KMS-11 (cell line): Measurements from ENCODE around the gene NINL.

Experiments
- H2AFZ ChIP-seq: fragments of 200-600 bp; sonication (generic); 2 replicates; pipeline ENCODE4 v1.6.1; 2016; ENCODE audit warnings: antibody characterized with exemption, mixed run types, low read depth
- H3K27ac ChIP-seq: fragments of 200-600 bp; sonication (generic); 2 replicates; pipeline ENCODE4 v1.6.1; 2016; ENCODE audit warnings: mild to moderate bottlenecking, mixed run types
- H3K27me3 ChIP-seq: fragments of 200-600 bp; sonication (generic); 2 replicates; pipeline ENCODE4 v1.6.1; 2017; ENCODE audit warnings: mild to moderate bottlenecking, low read depth, mixed run types, moderate library complexity; ENCODE audit not compliant: insufficient read depth
- H3K36me3 ChIP-seq: fragments of 200-600 bp; sonication (generic); 2 replicates; pipeline ENCODE4 v1.6.1; 2017; ENCODE audit warnings: mild to moderate bottlenecking, mixed run types; ENCODE audit not compliant: insufficient read depth
- H3K4me1 ChIP-seq: fragments of 200-600 bp; sonication (generic); 2 replicates; pipeline ENCODE4 v1.6.1; 2016; ENCODE audit warnings: mild to moderate bottlenecking, low read depth, mixed run types; ENCODE audit not compliant: poor library complexity, severe bottlenecking
- H3K4me2 ChIP-seq: fragments of 200-600 bp; sonication (generic); 2 replicates; pipeline ENCODE4 v1.7.0; 2016; ENCODE audit warnings: mild to moderate bottlenecking, mixed run types
- H3K4me3 ChIP-seq: fragments of 200-600 bp; sonication (generic); IDR thresholded peaks from 2 replicates; pipeline ENCODE4 v1.6.1; 2017; ENCODE audit warnings: low read depth, low read length, mixed read lengths; ENCODE audit not compliant: insufficient read depth
- H3K79me2 ChIP-seq: fragments of 200-600 bp; sonication (generic); 2 replicates; pipeline ENCODE4 v1.6.1; 2016; ENCODE audit warnings: low read depth, mixed run types; ENCODE audit not compliant: insufficient read depth
- H3K9ac ChIP-seq: fragments of 200-600 bp; sonication (generic); 2 replicates; pipeline ENCODE4 v1.6.1; 2016; ENCODE audit warnings: mild to moderate bottlenecking, mixed run types
- H4K20me1 ChIP-seq: fragments of 200-600 bp; sonication (generic); 2 replicates; pipeline ENCODE4 v1.6.1; 2016; ENCODE audit warnings: mild to moderate bottlenecking, mixed run types; ENCODE audit not compliant: insufficient read depth
- CTCF ChIP-seq: fragments of 200-600 bp; sonication (generic); conservative IDR thresholded peaks from 2 replicates; pipeline ENCODE4 v1.6.1; 2017; ENCODE audit warnings: low read depth, mild to moderate bottlenecking, antibody characterized with exemption, low read length, moderate library complexity, mixed read lengths

The NINL gene

GRCh38 chr20:25459916-25460535 is 125.3 kb downstream of the NINL start:
- Histone ChIP-seq H3K4me2 (no peak overlapping the region), H2AFZ (no peak overlapping the region), H4K20me1 (no peaks in the 10 kb centered on the region), H3K79me2 (no peaks in the 10 kb centered on the region), H3K4me3 (no peak overlapping the region), H3K36me3 (no peaks in the 10 kb centered on the region), H3K4me1 (no peaks in the 10 kb centered on the region), H3K27me3 (no peaks in the 10 kb centered on the region), H3K27ac (no peak overlapping the region), H3K9ac (no peak overlapping the region)
- TF ChIP-seq CTCF, result no peak

- no peak for TF ChIP-seq CTCF
- H3K9ac ChIP-seq, result no peak overlapping the region
- H3K27ac ChIP-seq, result no peak overlapping the region
- H4K20me1 ChIP-seq, result no peaks in the 10 kb centered on the region
- H3K4me2 ChIP-seq, result no peak overlapping the region
- H3K79me2 ChIP-seq, result no peaks in the 10 kb centered on the region
- H3K27me3 ChIP-seq, result no peaks in the 10 kb centered on the region
- no peaks in the 10 kb centered on the region for H3K36me3 ChIP-seq
- H2AFZ ChIP-seq, result no peak overlapping the region
- H3K4me3 ChIP-seq, result no peak overlapping the region
- no peaks in the 10 kb centered on the region for H3K4me1 ChIP-seq
Measured at GRCh38 chr20:25459111-25459830, 126.1 kb downstream of the NINL start.

- TF ChIP-seq CTCF, result no peak
- Histone ChIP-seq H3K27me3 (no peaks in the 10 kb centered on the region), H3K27ac (no peak overlapping the region), H3K79me2 (no peaks in the 10 kb centered on the region), H3K4me2 (no peak overlapping the region), H3K4me3 (no peak overlapping the region), H3K36me3 (no peaks in the 10 kb centered on the region), H3K9ac (no peak overlapping the region), H4K20me1 (no peaks in the 10 kb centered on the region), H2AFZ (no peak overlapping the region), H3K4me1 (no peaks in the 10 kb centered on the region)
Measured at GRCh38 chr20:25457886-25458680, 127.2 kb downstream of the NINL start.

- Histone ChIP-seq H3K27me3 (no peaks in the 10 kb centered on the region), H3K79me2 (no peaks in the 10 kb centered on the region), H3K27ac (no peak overlapping the region), H3K4me1 (no peaks in the 10 kb centered on the region), H4K20me1 (no peaks in the 10 kb centered on the region), H3K4me3 (no peak overlapping the region), H3K36me3 (no peaks in the 10 kb centered on the region), H2AFZ (no peak overlapping the region), H3K9ac (no peak overlapping the region), H3K4me2 (no peak overlapping the region)
- TF ChIP-seq CTCF, result no peak
Measured at GRCh38 chr20:25454153-25454900, 131.0 kb downstream of the NINL start.
